HG03442 (cell line): Measurements from ENCODE around the gene FAM180A.
"Not testable (repeated sequence)": the region's sequence is repeated elsewhere in the genome, so short reads cannot be mapped to it uniquely, and the experiment has no call there.

Experiments
- ATAC-seq: cut with Tn5 transposase; IDR thresholded peaks from one replicate; pipeline ENCODE4 v1.9.1; 2021; ENCODE audit warnings: mild to moderate bottlenecking, moderate library complexity; ENCODE audit not compliant: unreplicated experiment

FAM180A gene

DNA sequence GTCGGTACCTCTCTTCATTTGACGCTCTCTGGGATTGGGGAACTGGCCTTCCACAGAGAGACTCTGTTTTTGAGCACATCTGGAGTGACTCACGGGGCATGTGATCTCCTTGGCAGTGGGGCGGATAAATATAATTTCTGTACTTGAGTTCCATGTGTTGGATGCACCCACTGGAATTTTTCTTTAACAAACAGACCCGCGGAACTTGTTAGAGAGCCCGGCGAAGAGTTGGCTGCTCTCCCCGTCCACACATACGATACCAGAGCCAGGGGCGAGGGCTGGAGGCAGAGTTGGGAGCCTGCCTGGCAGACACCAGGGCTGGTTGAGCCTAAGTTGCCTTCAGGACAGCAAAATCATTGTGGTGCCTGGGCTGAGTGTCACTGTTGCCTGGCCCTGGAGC, at the start of gene FAM180A:
TSS of gene FAM180A (minus strand) at position 44 of the 400 bp plus-strand sequence. CDS start 233 bp downstream, outside the sequence.
- no peak for ATAC-seq

DNA sequence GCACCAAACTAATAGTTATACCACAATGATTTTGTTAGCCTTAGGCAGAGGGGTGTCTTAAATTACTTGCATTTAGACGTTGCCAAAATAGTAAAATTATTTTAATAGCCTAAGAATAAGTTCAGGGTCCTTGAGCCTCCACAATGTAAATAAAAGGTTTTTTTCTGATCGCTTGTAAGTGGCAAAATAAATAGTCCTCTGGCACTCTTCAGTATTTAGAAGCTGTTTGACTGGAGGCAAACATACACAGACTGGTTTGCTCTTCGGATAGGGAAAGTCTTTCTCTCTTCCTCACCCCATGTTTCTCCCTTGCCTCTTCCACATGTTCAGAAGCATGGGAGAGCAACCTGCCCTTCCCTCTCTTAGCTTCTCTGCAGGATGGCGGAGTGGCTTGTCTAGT, 49.5 kb upstream of the FAM180A start:
- no peak for ATAC-seq

DNA sequence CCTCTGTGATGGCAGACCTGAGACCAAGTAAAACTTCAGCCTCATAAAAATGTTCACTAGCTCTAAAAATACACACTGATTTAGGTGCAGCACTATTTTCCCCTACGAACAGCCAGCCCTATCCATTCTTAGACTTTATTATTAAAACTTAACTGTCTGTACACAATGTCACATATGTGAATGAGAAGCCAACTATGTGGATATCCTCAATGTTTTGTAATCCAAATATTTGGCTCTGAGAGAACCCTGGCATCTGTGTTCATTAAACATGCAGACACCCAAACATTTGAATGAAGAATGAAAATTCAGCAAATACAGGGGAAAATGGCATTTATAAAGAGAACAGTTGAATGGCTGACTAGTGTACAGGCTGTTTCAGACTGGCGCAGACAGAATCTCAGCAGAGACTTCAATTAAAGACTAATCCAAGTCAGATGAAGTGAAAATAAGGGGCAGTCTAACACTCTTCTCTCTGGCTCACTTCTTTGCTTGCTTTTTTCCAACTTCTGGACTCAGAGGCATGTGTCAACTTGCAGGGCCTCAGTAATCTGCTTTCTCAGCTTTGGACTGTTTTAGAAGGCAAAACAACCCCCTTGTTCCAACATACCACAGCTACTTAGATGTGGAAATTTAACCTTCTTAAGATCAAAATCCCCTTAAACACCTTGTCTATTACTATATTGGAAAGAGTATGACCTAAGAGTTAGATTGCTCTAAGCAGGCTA, 47.4 kb upstream of the FAM180A start:
- no peak for ATAC-seq

DNA sequence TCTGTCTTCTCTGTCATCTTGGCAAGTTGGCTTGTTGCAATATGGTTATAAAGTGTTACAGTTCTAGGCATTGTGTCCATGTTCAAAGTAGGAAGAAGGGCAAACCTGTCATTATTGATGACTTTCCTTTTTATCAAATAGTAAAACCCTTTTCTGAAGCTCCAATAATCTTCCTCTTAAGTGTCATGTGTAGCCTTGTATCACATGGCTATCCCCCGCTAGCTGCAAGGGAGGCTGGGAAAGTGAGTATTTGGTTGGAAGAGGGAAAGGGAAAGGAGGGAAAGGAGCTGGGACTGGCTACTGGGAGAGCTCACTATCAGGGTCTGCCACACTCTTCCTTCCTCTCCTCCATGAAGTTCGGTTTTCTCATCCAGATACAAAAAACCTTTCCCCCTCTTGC, 45.2 kb upstream of the FAM180A start:
- no peak for ATAC-seq

DNA sequence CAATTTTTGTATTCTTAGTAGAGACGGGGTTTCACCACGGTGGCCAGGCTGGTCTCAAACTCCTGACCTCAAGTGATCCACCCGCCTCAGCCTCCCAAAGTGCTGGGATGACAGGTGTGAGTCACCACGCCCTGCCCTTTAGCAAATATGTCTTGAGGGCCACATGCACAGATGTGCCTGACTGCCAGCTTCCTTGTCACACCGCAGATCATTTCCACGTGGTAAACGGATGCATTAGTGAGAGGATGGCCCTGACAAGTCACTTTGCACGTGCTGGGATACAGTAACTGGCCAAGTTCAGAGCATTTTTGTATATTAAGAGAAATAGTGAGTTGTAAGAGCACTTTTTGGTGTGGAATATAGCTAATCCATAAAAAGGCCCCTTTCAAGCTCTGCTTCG, 44.3 kb upstream of the FAM180A start:
- no peak for ATAC-seq

DNA sequence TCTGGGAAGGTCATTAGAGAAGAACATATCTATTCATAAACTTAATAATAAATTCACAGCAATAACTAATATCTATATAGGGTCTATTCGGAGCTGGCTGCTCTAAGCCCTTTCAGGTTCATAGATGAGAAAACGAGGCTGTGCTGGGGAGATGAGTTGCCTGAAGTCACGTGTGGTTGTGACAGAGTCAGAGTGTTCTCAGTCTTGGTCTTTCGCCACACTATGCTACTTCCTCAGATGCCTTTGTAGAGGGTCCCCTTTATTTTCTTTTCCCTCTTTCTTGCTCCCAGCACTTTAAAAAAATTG, 43.7 kb upstream of the FAM180A start:
- no peak for ATAC-seq

DNA sequence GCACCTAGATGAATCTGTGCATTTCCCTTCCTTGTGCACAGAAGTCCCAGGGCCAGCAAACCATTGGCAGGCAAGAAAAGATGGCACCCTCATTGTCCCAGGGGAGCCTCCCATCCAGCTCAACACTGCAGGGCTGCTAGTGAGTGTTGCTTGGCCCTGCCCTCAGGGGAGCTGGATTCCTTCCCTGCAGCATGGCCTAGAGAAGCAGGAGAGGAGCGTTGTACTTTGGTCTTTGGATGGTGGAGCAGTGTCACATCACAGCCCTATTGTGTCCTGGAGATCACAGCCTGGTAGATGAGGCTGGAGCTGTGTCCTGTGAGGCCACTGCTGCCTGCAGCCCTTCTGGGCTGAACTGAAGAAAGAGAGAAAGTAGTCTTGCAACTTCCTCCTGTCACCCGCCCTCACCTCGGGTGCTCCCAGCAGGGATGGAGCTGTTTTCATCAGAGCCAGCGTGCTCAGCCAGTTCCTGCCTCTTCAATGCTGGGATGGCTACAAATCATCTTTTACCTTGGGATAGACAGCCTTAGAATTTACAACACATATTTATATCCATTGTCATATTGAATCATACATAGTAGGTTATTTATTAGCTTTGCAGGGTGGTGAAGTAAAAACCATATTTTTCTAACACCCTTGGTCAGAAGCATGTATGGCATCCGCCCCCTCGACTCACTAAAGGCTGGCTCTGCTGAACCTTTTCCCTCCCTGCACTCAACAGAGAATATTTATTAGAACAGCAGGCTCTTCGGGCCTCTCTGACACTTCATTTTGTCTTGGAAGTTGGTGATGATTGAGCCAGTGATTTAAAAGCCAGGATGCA, 43.1 kb upstream of the FAM180A start:
- ATAC-seq: no peak

DNA sequence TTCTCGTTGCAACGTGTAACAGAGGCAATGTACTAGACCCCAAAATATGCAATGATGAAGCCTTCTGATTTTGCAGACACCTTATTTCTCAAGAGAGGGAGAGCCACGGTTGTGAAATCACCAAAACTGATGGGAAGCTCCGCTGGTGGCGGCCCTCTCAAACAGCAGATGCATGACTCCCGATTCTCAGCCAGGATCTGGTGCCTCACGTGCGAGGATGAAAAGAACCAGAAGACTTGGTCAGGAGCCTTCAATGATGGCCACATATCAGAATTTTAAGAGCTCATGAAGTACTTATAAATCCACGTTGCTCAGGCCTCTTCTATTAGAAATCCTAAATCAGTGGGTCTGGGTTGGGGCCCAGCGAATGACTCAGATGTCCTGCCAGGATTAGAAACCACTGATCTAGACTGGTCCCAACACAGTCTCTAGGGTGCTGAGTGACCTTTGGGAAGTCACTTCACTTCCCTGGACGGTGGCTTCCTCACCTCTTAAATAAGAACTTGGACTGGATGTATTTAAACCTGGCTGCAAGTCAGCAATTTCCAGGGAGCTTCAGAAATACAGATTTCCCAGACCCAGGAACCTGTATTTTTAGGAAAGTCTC, 41.9 kb upstream of the FAM180A start:
- no peak for ATAC-seq

DNA sequence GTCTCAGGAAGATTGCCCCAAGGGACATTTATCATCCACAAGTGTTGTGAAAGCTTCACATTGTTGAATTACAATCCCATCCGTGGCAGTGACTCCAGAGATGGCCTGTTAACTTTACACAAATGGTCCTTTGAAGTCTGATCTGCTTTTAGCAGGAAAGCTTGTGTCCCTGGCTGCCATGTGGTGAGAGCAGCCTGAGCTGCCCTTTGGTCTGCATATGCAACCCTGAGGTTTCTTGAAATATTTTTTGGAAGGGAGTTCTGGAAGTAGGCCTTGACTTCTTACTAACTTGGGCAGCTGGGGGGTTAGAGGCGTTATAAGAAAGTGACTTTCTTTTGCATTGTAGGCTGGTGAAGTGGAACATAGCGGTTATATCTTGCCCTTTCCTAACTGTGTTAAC, 41.3 kb upstream of the FAM180A start:
- no peak for ATAC-seq

DNA sequence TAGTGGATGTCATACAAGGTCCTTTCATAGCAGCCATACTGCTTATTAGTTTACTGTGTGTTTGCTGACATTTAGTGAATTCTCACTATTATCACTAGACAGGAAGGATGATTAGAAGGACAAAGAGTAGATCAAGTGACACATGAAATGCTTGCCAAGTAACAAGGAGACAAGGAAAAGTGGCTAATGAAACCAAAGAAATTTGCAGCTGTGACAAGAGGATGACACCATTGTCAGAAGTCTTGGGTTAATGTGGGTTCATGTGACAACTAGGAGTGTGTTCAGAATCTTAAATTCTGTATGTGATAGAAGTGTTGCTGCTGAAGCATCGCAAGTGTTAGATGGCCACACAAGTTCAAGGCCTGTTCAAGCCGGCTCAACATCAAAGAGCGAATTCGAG, 40.8 kb upstream of the FAM180A start:
- no peak for ATAC-seq

DNA sequence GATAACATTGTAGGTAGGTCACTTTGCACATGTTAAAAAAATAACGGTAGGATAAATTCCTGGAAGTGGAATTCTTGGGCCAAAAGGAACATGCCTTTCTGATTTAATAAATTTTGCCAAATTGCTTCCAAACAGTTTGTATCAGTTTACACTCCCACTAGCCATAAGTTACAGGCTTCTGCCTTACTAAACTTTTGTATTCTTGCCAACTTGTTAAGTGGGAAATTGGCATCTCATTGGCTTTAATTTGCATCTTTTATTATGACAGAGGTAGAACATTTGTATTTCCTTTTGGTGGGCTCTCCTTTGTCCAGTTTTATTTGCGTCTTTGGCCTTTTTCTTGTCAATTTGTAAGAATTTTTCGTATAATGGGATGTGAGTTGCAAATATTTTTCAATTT, 38.3 kb upstream of the FAM180A start:
- no peak for ATAC-seq

DNA sequence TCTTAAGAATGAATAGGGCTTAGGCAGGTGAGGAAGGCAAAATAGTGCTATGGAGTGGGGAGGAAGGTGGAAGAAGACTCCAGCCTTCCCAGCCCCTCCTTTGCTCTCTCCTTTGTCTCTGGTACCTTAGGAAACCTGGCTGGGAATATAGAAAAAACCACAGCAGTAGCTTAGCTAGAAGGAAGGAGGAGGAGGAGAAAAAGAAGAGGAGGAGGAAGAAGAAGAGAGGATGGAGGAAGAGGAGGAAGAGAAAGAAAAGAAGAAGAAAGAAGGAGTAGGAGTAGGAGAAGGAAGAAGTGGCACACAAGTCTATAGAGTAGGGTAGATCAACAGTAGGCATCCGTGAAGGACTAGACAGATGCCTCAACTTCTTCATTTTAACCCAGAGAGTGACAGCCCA, 36.5 kb upstream of the FAM180A start:
- no peak for ATAC-seq

DNA sequence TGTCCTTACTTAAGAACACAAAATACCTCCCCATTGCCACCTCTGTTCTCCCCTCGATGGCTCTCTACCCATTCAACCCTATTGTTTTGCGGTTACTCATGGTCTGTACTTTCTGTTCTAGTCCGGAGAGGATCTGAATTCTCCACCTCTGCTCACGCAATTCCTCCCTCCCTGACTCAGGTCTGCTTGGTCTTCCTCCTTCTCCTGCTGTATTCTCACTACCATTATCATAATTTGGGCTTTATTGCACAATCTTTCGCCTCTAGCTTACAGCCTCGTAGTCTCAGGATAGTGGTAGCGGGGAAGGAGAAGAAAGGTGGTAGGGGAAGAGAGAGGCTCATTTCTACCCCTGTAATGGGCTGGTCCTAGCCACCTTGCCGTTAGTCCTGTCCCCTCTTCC, 35.4 kb upstream of the FAM180A start:
- ATAC-seq: no peak

DNA sequence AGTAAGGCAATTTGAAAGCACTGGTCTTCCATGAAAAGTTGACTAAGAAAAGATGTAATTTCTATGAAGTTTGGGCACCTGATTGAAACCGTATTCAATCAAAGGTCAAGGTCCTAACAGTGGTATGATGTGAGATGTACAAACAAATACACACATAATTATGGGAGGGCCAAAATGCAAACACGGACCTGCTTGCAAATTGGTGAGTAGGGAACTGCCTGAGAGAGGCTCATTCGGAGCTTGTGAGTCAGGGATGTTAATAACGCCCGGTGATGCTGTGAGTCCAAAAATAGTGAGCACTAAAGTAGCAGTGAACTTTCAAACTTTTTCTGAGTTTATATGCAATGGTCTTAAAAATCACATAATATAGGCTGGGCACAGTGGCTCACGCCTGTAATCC, 34.2 kb upstream of the FAM180A start:
- ATAC-seq: no peak

DNA sequence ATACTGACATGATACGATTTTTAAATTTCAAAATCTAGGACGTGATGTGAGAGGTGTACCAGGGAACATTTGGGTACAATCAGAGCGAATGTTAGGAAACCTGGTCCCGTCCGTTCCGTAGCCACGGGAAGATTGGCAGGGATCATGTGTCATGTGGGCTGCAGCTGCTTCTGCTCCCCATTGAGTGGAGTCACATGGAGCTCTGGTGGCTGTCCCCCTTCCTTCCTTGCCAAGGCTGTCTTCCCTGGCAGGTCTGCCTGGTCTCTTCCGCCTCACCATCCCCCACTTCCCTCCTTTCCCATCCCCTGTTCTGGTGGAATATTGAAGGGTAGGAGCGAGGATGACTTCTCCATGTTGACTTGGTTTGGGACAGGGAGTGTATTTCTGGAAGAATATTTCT, 33.8 kb upstream of the FAM180A start:
- no peak for ATAC-seq

DNA sequence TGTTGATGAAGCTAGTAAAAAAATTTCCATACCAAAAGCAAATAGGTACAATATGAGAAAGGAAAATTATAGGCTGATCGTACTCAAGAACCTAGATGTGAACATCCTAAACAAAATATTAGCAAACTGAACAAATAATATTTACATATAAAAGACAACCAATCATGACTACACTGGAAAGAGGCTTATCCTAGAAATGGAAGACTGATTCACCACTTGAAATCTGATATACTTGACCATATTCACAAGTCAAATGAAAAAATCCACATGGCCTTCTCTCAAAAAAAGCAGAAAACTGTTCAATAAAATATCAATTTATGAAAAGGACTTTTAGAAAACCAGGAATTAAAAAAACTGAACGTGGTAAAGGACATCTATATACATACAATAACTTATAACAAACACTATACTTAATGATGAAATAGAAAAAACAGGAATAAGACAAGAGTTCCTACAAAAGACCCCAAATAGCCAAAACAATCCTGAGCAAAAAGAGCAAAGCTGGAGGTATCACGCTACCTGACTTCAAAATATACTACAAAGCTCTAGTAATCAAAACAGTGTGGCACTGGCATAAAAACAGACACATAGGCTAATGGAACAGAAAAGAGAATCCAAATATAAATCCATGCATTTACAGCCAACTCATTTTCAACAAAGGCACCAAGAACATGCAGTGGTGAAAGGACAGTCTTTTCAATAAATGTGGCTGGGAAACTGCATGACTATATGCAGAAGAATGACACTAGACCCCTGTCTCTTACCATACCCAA, 29.2 kb upstream of the FAM180A start:
- no peak for ATAC-seq

DNA sequence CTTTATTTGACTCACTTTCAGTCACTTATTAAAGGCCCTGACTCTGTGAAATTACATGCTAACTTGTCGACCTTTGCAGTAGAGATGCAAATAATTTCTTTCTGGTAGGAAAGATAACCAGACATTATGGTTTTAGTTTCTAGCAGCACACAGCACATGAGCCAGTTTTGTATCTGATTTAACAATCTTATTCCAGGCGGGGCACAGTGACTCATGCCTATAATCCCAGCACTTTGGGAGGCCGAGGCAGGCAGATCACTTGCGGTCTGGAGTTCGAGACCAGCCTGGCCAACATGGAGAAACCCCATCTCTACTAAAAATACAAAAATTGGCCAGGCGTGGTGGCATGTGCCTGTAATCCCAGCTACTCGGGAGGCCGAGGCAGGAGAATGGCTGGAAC, 27.3 kb upstream of the FAM180A start:
- ATAC-seq: not testable (repeated sequence)

DNA sequence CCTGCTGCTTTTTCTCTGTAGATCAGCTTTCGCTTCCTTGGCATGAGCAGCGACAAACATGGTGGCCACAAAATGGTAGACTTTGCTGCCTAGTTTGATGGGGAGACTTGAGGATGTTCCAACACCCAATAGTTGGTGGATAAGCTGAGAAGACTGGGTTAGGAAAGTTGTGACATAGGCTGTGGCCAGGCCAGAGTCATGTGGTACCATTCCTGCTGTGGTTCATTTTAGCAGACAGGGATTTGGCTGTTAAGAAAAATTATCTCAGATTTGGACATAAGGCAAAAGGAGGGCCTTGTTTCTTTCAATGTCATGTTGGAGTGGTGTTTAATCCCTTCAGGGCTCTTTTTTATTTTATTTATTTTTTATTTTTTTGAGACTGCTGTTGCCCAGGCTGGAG, 26.6 kb upstream of the FAM180A start:
- ATAC-seq: no peak

DNA sequence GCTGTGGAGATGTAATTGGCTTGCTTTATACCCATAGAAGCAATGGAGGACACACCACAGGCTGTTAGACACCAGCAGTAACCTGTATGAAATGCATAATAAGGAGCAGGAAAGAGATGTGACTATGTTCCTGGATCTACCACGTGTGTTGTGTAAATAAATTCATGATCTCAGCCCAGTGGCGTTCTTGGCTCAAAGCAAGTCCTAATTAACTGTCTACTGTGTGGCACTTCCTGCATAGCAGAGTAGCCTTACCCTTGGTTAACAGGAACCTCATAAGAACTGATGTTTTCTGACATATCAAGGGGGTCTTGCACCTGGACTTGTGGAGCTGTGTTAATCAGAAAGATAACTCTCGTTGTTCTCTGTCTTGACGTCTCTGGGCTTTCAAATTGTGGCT, 25.7 kb upstream of the FAM180A start:
- no peak for ATAC-seq

DNA sequence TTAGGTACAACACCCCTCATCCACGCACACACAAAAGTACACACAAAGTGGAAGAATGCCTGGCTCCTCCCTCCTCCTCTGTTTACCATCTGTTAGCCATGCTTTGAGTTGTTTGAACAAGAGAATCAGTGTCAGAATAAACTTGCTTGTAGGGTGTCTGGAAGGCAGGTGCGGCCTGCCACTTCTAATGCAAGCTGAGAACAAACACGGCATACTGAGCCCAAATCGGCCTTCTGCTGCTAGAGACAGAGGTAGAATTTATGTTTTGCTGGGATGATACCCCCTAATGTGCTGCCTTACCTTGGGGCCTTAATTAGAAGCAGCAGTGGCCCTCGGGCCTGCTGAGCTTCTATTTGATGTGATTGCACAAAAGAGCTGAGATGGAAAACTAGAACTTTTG, 24.9 kb upstream of the FAM180A start:
- no peak for ATAC-seq

DNA sequence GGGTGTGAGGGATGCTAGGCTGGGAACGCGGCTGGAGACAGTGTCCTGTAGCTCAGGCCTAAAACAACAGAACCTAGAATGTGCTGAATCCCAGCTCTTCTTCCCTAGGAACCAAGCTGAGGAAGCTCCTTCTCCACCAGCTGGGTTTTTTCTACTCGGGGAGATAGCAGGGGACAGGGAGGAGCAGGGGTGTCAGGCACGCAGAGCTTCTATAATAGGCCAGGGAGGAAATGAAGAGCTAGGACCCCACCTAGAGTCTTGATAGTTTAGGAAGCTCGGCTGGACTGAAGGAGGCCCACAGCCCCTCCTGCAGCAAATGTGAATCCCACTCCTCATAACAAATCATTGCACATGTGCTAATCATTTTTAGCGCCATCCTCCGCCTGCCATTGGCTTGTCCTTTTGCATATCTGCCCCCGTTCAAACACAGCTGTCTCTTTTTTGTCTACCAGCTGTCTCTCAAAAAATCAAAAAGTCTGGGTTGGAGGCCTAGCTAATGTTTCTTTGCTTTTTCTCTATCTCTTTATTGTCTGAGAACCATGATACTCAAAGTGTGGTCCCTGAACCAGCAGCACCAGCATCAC, 24.1 kb upstream of the FAM180A start:
- ATAC-seq: no peak
